ENCODE measurements around the gene MSH2.

The MSH2 gene

GRCh38 chr2:47508641-47509040, 105.7 kb downstream of the MSH2 start:
- no peak for DNase-seq (ENCODE audit: low read depth in 2 of 2)

DNA sequence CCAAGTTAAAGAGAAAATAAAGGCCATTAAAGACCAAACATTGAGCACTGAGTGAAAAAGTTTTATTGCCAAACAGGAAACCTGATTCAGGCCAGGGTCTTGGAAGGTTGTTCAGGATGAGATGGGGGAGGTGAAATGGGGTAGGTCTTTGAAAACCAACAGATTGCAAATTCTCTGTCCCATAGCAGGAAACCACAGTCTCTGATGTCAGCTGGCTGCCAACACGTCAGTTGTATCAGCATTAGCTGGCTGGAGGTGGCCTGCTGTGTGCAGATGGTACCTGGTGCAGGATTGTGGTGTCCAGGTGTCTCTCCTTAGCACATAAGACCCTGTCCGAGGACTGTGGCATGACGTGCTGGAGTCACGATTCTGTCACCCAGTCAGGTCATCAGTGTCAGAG, 106.3 kb downstream of the MSH2 start:
- no peak for DNase-seq (ENCODE audit: low read depth in 2 of 2)

DNA sequence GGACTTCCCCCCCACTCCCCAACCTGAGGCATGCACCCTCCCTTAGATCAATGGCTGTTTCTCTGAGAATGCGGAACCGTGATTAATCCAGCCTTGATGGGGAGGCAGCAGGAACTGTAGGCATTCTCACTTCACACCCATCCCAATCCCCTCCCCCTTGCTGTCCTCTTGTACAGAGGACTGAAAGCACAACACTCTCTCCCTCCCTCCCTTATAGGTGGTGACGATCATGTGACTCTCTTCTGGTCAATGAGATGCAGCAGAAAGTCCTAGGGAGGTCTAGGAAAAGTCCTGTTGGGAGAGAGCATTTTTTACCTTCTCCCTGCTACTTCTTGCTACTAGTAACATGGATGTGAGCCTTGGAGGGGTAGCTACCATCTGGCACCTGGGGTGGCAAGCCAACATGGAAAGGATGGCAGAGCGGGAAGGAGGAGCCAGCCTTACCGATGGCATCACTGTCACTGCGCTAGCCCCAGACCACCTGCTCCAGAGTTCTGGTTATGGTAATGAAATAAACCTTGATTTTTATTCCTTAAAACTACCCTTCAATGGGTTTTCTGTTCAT, 106.9 kb downstream of the MSH2 start:
- DNase-seq (ENCODE audit: low read depth in 2 of 2): no peak

GRCh38 chr2:47510745-47511144, 107.8 kb downstream of the MSH2 start:
- no peak for DNase-seq (ENCODE audit: low read depth in 2 of 2)

DNA sequence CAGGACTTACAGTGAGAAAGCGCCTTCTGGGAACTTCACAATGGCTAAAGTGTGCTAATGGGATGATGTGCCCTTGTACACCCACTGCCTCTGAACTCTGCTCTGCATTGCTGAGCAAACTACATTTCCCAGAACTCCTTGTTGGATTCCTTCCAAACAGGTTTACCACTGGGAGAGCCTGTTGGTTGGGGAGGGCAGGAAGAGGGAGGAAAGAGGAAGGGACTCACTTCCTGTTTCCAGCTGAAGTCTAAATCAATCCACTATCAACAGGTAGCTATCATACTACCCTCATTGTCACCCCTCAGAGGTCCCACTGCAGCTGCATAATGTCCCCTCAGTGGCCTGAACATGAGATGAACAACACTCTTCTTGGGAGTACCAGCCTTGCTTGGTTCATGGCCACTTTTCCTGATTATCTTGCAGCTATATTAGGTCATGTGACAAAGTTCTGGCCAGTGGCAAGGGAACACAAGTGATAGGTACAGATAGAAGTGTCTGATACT, 109.7 kb downstream of the MSH2 start:
- DNase-seq (ENCODE audit: low read depth in 2 of 2): no peak

- DNase-seq (ENCODE audit: low read depth in 2 of 2): no peak
These were observed 111.1 kb downstream of the MSH2 start for GRCh38 chr2:47513981-47514520.

DNA sequence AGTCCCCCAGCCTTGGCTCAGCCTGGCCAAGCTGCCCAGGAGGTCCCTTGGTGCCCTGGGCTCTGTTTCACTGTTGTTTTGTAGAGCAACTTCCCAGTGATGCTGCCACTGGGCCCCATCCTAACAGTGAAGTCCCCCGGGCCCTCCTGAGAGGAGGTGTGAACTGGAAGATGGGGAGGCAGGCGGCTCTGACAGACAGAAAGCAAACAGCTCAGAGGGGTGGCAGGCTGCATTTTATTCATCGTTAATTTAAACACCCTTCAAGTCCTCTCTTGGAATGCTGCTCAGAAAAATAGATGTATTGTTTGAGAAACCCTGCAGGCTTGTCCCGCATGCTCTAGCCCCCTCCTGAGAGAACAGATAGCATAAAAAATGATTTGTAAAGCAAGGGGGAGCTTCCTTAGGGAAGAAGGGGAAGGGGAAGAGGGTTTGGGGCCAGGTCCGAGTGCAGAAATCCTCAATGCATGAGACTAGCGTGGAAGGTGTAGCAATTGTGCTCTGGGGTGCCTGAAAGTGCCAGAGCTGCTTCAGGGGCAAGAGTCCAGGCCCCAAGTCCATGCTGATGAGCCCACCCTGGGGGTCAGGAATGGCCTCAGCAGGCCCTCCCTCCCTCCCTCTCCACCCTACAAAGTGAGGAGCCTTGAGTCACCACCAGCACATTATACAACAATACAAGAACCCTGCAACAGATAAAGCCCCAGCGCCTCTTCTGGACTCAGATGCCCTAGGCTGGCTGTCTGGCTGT, 113.6 kb downstream of the MSH2 start:
- DNase-seq (ENCODE audit: low read depth in 2 of 2): no peak

DNA sequence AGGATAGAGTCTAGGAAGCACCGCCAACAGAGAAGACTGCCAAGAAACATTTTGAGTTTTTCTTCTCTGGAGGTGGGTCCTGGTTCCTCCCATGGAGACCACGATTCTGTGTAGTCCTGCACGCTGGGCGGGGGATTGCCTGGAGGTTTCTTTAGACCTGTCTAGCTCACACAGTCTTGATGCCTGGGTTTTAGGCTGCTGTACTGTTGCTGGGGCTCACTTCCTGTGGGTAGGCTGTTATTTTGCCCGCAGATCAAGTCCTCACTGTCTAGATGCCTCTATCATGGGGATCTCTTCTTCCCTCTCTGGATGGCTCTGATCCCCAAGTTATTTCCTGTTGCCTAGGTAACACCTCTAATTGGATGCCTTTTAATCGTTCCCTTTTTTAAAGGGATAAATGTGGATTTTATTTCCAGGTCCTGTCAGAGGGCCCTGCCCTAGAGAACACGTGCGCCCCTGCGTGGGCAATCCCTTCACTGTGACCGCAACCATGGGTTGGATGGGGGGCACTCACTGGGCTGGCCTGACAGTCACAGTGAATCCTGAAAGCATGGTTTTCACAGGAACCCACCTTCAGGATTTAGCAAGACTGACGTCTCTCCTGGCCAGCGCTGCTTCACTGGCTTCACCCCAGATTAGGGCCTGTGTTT, 115.7 kb downstream of the MSH2 start:
- no peak for DNase-seq (ENCODE audit: low read depth in 2 of 2)

- DNase-seq (ENCODE audit: low read depth in 2 of 2): no peak
These were observed 116.2 kb downstream of the MSH2 start for GRCh38 chr2:47519147-47519537.

- no peak for DNase-seq (ENCODE audit: low read depth in 2 of 2)
These were observed 116.8 kb downstream of the MSH2 start for GRCh38 chr2:47519604-47520301.

GRCh38 chr2:47520302-47520630, 117.3 kb downstream of the MSH2 start:
- peak in 1 of 2 experiments; percentile 29 for DNase-seq (ENCODE audit: low read depth in 2 of 2)

DNA sequence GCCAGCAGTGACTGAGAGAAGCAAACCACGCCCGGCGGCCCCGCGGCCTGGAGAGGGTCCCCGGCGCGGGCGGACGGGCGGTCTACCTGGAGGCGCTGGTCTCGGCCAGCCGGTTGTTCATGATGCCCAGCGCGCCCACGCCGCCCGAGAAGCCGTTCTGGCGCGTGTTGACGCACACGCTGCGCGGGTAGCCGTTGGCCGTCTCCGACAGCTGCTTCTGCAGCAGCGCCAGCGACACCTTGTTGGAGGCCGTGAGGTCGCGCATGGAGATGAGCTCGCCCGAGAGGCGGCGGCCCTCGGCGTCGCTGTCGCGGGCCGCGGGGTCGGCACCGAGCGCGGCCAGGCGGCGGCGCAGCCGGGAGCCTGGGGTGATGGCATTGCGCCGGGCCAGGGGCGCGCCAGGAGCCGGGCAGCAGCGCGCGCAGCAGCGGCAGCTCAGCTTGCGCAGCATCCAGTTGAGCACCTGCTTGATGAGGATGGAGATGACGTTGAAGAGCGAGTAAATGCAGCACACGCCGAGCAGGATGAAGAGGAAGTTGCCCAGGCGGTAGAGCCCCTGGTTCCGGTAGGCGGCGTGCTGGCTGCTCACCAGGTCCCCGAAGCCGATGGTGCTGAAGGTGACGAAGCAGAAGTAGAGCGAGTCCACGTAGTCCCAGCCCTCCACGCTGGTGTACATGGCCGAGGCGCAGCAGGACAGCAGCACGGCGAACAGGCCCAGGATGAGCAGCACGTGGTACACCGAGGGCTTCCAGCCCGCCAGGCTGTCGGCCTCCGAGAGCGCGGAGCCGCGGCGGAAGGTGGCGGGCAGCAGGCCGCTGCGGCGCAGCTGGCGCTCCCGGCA, 118.1 kb downstream of the MSH2 start:
- peak in 1 of 2 experiments; percentile 15 for DNase-seq (ENCODE audit: low read depth in 2 of 2)

- no peak for DNase-seq (ENCODE audit: low read depth in 2 of 2)
These were observed 118.8 kb downstream of the MSH2 start for GRCh38 chr2:47521666-47522285.

DNA sequence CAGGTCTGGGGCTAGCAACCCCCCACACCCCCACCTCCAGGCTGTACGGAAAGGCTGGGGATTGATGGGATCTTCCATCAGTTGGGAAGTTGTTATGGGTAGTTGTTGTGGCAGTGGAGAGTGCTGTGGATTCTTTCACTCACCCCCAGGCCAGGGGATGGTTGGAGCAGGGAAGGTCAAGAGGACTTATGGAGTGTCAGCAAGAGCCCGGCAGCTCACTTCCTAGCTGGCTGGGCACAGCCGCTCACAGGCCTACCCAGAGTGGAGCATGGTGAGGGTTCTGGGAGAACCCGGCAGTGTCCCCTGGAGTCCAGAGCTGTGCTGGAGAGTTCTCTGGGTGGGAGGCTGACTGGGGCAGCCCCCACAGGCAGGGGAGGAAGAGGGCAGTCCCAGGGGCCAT, 122.2 kb downstream of the MSH2 start:
- no peak for DNase-seq (ENCODE audit: low read depth in 2 of 2)

GRCh38 chr2:47528455-47528854, 125.5 kb downstream of the MSH2 start:
- DNase-seq (ENCODE audit: low read depth in 2 of 2): no peak

GRCh38 chr2:47528874-47529273, 125.9 kb downstream of the MSH2 start:
- no peak for DNase-seq (ENCODE audit: low read depth in 2 of 2)

DNA sequence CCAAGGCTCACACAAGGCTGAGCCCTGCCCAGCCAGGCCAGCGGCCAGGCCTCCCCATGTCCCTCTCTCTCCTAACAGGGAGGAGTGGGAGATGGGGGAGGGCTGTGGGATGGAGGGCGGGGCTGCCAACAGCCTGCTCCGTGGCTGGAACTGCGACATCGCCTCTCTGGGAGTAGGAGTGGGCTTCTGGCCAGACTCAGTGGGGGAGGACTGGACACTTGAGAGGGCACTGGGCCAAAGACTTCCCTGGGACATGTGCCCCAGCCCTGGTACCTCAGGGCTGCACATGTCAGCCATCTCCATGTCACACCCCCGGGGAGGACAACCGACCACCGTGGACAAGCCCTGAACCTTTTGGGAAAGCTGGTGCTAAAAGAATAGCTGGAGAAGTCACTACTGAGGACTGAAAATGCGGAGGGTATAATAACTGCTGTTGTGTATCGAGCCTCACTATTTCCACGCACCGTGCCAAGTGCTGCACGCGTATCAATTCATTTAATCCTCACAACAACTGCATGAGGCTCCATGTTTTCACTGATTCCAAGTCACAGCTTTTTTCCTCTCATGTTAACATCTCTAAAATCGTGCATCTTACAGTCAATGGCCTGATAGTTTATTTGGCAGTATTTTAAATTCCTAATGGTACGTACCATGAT, 127.3 kb downstream of the MSH2 start:
- DNase-seq (ENCODE audit: low read depth in 2 of 2): no peak

DNA sequence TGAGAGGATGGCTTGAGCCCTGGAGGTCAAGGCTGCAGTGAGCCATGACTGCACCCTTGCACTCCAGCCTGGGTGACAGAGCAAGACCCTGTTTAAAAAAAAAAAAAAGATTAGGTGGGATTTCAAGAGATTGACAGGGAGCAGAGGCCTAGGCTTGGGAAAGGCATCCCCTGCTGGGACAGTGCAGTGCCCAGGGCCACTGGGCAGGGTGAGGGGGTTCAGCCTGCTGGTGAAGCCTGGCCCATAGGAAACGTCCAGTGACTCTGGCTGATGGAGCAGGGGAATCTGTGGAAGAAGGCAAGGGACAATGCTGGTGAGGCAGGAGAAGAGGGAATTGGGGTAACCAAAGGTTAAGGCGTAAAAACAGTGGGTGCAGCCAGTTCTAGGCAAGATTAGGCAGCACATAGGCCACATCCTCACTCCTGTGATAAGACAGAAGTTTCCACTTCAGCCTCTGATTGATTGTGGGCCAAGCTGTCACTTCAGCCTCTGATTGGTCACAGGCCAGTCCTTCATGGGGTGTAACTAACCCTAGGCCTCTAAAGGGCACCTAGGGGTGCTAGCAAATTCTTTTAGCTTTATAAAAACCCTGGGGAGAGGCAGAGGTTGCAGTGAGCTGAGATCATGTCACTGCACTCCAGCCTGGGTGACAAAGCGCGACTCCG, 128.6 kb downstream of the MSH2 start:
- DNase-seq (ENCODE audit: low read depth in 2 of 2): no peak

Measured in fibroblast of skin of left quadriceps (primary cell).